K562 (cell line): ENCODE measurements around the gene C1D. TPM values are rescaled to one million over a fixed set of nuclear protein-coding genes. Genes with fewer than 3 reads are reported as not detected.

ENCODE experiments used
- ATAC-seq: fragments of 200-7000 bp; cut with Tn5 transposase; 3 replicates; pipeline ENCODE4 v1.9.1; 2020; ENCODE audit warnings: moderate library complexity
- BruUV-seq: library from RNA; stranded (reverse); fragments of 400-500 nt; replicated peaks from 2 replicates; lab custom pipeline; 2021; lab: Mats Ljungman, UMichigan
- CTCF ChIA-PET: fragments of 300-600 bp; formaldehyde crosslinking; extraction: SDS; loops from one replicate; lab custom pipeline; 2021; ENCODE audit warnings: low intra/inter-chr PET ratio; lab: Yijun Ruan, JAX
- POLR2A ChIA-PET: fragments of 300-600, 350-650 bp; sonication (Branson Sonifier 250); formaldehyde crosslinking; extraction: SDS; loops from one replicate; lab custom pipeline; 2021; ENCODE audit warnings: antibody characterized with exemption, inconsistent platforms; lab: Yijun Ruan, JAX
- DNase-seq, 4 experiments: peaks; one replicate each; pipeline versions ENCODE4 v3.0.0 to v3.0.0-alpha.2; 2011 to 2018; ENCODE audit warnings: low spot score in 3 of 4, mixed read lengths in 3 of 4; ENCODE audit errors: extremely low read depth in 1 of 4
- FAIRE-seq: peaks from 2 replicates; lab custom pipeline; 2011; peaks lifted over from hg19 to GRCh38; lab: Jason Lieb, UNC
- H2AFZ ChIP-seq: 2 replicates; pipeline ENCODE4 v1.6.0; 2011; ENCODE audit warnings: low read depth, low read length, control low read depth, inconsistent platforms
- H3K27ac ChIP-seq: fragments of 200-600 bp; 3 replicates; pipeline ENCODE4 v1.8.0; 2011; ENCODE audit warnings: low read depth, mild to moderate bottlenecking, control low read depth, inconsistent platforms, low read length, moderate library complexity, mixed read lengths; ENCODE audit errors: extremely low read depth
- H3K27me3 ChIP-seq, 2 experiments: fragments of 300-600 bp in 1 of 2; 2 replicates in 1 of 2; 3 replicates in 1 of 2; pipeline versions ENCODE4 v1.6.0 to v1.8.0; 2011; ENCODE audit warnings: inconsistent platforms in 2 of 2, low read length in 2 of 2, mild to moderate bottlenecking in 1 of 2, mixed read lengths in 1 of 2, moderate library complexity in 1 of 2; ENCODE audit not compliant: control insufficient read depth in 2 of 2, insufficient read depth in 2 of 2
- H3K36me3 ChIP-seq: fragments of 300-600 bp; 3 replicates; pipeline ENCODE4 v1.8.0; 2011; ENCODE audit warnings: mild to moderate bottlenecking, low read length, inconsistent platforms; ENCODE audit not compliant: control insufficient read depth, insufficient read depth
- H3K4me1 ChIP-seq, 2 experiments: fragments of 200-600 bp in 1 of 2; replicated peaks in 1 of 2; 2 replicates in 1 of 2; 3 replicates in 1 of 2; pipeline versions ENCODE4 v1.5.1 to v1.8.0; 2011; ENCODE audit warnings: inconsistent platforms in 2 of 2, low read length in 2 of 2, mild to moderate bottlenecking in 1 of 2, mixed read lengths in 1 of 2, moderate library complexity in 1 of 2; ENCODE audit not compliant: control insufficient read depth in 2 of 2, insufficient read depth in 2 of 2
- H3K4me2 ChIP-seq: 2 replicates; pipeline ENCODE4 v1.6.1; 2011; ENCODE audit warnings: low read length, control low read depth, inconsistent platforms, mixed read lengths; ENCODE audit not compliant: insufficient read depth
- H3K4me3 ChIP-seq: fragments of 200-600 bp; sonication (generic), shearing (Covaris generic); 2 replicates; pipeline ENCODE4 v1.5.1; 2016; ENCODE audit warnings: control low read depth, inconsistent platforms
- H3K79me2 ChIP-seq: fragments of 200-600 bp; 3 replicates; pipeline ENCODE4 v1.8.0; 2011; ENCODE audit warnings: low read length, inconsistent platforms; ENCODE audit not compliant: control insufficient read depth, insufficient read depth
- H3K9ac ChIP-seq, 2 experiments: 2 replicates each; pipeline versions ENCODE4 v1.6.0 to v1.6.1; 2011; ENCODE audit warnings: low read depth in 2 of 2, low read length in 2 of 2, control low read depth in 1 of 2, inconsistent platforms in 1 of 2, mild to moderate bottlenecking in 1 of 2, mixed read lengths in 1 of 2; ENCODE audit not compliant: insufficient read depth in 1 of 2
- H3K9me1 ChIP-seq: one replicate; pipeline ENCODE4 v1.6.0; 2011; ENCODE audit warnings: inconsistent platforms, mild to moderate bottlenecking, low read length, moderate library complexity; ENCODE audit not compliant: control insufficient read depth, insufficient read depth
- H3K9me3 ChIP-seq: replicated peaks from 2 replicates; pipeline ENCODE4 v1.5.1; 2011; ENCODE audit warnings: low read depth, low read length, inconsistent platforms; ENCODE audit not compliant: control insufficient read depth, insufficient read depth
- H4K20me1 ChIP-seq: replicated peaks from 2 replicates; pipeline ENCODE4 v1.6.1; 2011; ENCODE audit warnings: low read length, inconsistent platforms, mixed read lengths; ENCODE audit not compliant: control insufficient read depth, insufficient read depth
- ATF7 ChIP-seq: fragments of 450-650 bp; IDR thresholded peaks from 2 replicates; pipeline ENCODE4 v1.7.1; 2014; ENCODE audit warnings: mild to moderate bottlenecking, moderate library complexity
- ESRRB ChIP-seq: fragments of 250-450 bp; sonication (Bioruptor Pico); IDR thresholded peaks from 2 replicates; pipeline ENCODE4 v1.5.0; 2020; ENCODE audit warnings: mild to moderate bottlenecking, moderate library complexity, borderline replicate concordance
- EWSR1 ChIP-seq: fragments of 450-650 bp; IDR thresholded peaks from 2 replicates; pipeline ENCODE4 v1.6.1; 2018; ENCODE audit warnings: borderline replicate concordance, mild to moderate bottlenecking, low read depth, moderate library complexity; ENCODE audit not compliant: partially characterized antibody
- KAT7 ChIP-seq: sonication (generic); formaldehyde crosslinking; IDR thresholded peaks from 2 replicates; pipeline ENCODE4 v1.8.0; 2022; ENCODE audit warnings: missing genetic modification reagents, mild to moderate bottlenecking, borderline replicate concordance
- KLF16 ChIP-seq: IDR thresholded peaks from 2 replicates; pipeline ENCODE4 v1.6.1; 2016; ENCODE audit warnings: antibody characterized with exemption
- MAZ ChIP-seq, 2 experiments: fragments of 450-650 bp in 1 of 2; sonication (generic) in 1 of 2; formaldehyde crosslinking; IDR thresholded peaks in 1 of 2; conservative IDR thresholded peaks in 1 of 2; 2 replicates each; pipeline versions ENCODE4 v1.4.0 to v1.5.0; 2020; ENCODE audit warnings: mild to moderate bottlenecking in 1 of 2, missing genetic modification reagents in 1 of 2
- MCM7 ChIP-seq, 2 experiments: fragments of 450-650 bp; IDR thresholded peaks; 2 replicates each; pipeline ENCODE4 v1.6.1; 2016 to 2018
- PML ChIP-seq: IDR thresholded peaks from 2 replicates; pipeline ENCODE4 v1.6.1; 2012; ENCODE audit warnings: low read length, inconsistent platforms
- RAD51 ChIP-seq: fragments of 450-650 bp; IDR thresholded peaks from 2 replicates; pipeline ENCODE4 v1.7.1; 2016; ENCODE audit warnings: low read depth, mild to moderate bottlenecking, borderline replicate concordance
- ZNF644 ChIP-seq: fragments of 200-800 bp; sonication (Bioruptor generic); IDR thresholded peaks from 2 replicates; pipeline ENCODE4 v1.6.1; 2016; ENCODE audit warnings: low read depth, missing genetic modification characterization, missing compliant biosample characterization
- ZNF75A ChIP-seq: fragments of 450-650 bp; formaldehyde crosslinking; IDR thresholded peaks from 2 replicates; pipeline ENCODE4 v1.4.0; 2020; ENCODE audit warnings: mild to moderate bottlenecking
- WGBS: fragments of 100-300 bp; shearing (Covaris generic); methylation state at CpG from one replicate; pipeline ENCODE4 v1.1.6; 2016; ENCODE audit warnings: low coverage, mixed read lengths; ENCODE audit not compliant: insufficient coverage; ENCODE audit errors: missing lambda C conversion rate; 5-methylcytosine and 5-hydroxymethylcytosine counted together
- in situ Hi-C: fragments of 300-500 bp; cut with MboI; formaldehyde crosslinking; loops from 4 replicates; pipeline ENCODE4 v1.15.0; 2018; ENCODE audit warnings: inconsistent platforms, mixed read lengths
- intact Hi-C: fragments of 100-400 bp; cut with micrococcal nuclease; formaldehyde crosslinking; loops from 2 replicates; pipeline ENCODE4 v1.14.2; 2022
- polyA plus RNA-seq, 8 experiments: library from polyadenylated mRNA; depleted of rRNA in 4 of 8; stranded (reverse) in 5 of 8; unstranded in 3 of 8; fragments of >200 nt; fragmentation: Nextera tagmentation in 2 of 8; fragmentation: Illumina TruSeq in 1 of 8; extraction: Ambion mirVana in 2 of 8; extraction: Trizol in 1 of 8; gene quantifications; 2 replicates each; pipeline versions ENCODE4 v1.2.1 to v1.2.3, GENCODE V29; 2011 to 2014; ENCODE audit warnings: inconsistent platforms in 1 of 8, missing spikeins in 1 of 8
- total RNA-seq, 7 experiments: library from RNA; depleted of rRNA in 6 of 7; stranded (reverse); fragments of >200 nt in 6 of 7; fragmentation: Illumina TruSeq in 2 of 7; extraction: Trizol in 2 of 7; gene quantifications; 2 replicates each; pipeline versions ENCODE4 v1.2.1 to v1.2.3, GENCODE V29; 2011 to 2021; ENCODE audit warnings: low replicate concordance in 1 of 7
- TF ChIP-seq, protein P1 (sequence below), 2 experiments: fragments of 450-650 bp in 1 of 2; sonication (generic) in 1 of 2; formaldehyde crosslinking; conservative IDR thresholded peaks; 2 replicates each; pipeline versions ENCODE4 v1.4.0 to v1.8.1; 2020 to 2022; ENCODE audit warnings: mild to moderate bottlenecking in 1 of 2, missing genetic modification reagents in 1 of 2
- TF ChIP-seq, protein P2 (sequence below): fragments of 200-800 bp; sonication (Bioruptor generic); IDR thresholded peaks from 2 replicates; pipeline ENCODE4 v1.6.1; 2017; ENCODE audit warnings: missing genetic modification characterization, missing compliant biosample characterization

The C1D gene
- total and polyA plus RNA-seq, 9 of the 15 experiments (the other 6 are each of a cell fraction or from before 2014, with no cell fraction given), result 33.2 to 123 (median 56.5) TPM

DNA sequence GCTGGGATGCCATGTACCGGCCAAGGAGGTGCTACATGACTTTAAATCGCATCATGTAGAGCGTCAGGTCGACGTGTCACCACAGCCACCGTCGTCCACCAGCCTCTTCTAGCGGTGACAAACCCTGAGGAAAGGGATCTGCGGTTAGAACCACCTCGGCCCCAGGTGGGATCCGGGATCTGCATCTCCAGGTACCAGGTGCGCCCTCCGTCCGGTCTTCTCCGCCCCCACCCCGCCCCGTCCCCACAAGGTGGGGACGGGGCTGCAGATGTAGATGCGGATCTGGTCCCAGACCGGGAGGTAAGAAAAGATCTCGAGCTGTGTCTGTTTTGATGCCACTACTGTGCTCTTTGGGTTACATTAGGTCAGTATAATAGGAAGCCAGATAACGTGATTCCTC is 38.4 kb downstream of the C1D start:
- H3K9me1 ChIP-seq, result no peaks in the 10 kb centered on the region
- no TSS peak for BruUV-seq
- ChIA-PET CTCF (no interaction called here), POLR2A (no interaction called here)
- H3K36me3 ChIP-seq, result no peaks in the 10 kb centered on the region
- FAIRE-seq (no peak), DNase-seq (no peak), ATAC-seq (no peak; the same call in 2 of the 3 replicates)
- peak overlapping the region in 1 of 2 experiments; percentile 20; a peak in 1 of 4 replicates for H3K9ac ChIP-seq
- H3K4me3 ChIP-seq, result no peak overlapping the region
- 1% methylated on average over 22 of the region's 22 CpGs for WGBS
- peaks cover 0 to 9% of the 10 kb centered on the region in 2 experiments; a peak in 3 of 5 replicates for H3K4me1 ChIP-seq
- intact Hi-C loops (no loop called here), in situ Hi-C loops (no loop called here)
- H3K9me3 ChIP-seq, result no peaks in the 10 kb centered on the region
- no peak overlapping the region for H3K4me2 ChIP-seq
- TF ChIP-seq PML (no peak), MAZ (CRISPR knock-in tag; conservative IDR thresholded peaks at IDR 0.05 in 1 of 2, IDR thresholded peaks at IDR 0.05 in 1 of 2) (no peak), EWSR1 (no peak), KAT7 (no peak), ZNF75A (no peak), KLF16 (no peak), ESRRB (CRISPR knock-in tag) (no peak), RAD51 (no peak), ZNF644 (tag) (no peak), MCM7 (IDR thresholded peaks at IDR 0.05) (no peak), ATF7 (no peak)
- TF ChIP-seq, protein P1, sequence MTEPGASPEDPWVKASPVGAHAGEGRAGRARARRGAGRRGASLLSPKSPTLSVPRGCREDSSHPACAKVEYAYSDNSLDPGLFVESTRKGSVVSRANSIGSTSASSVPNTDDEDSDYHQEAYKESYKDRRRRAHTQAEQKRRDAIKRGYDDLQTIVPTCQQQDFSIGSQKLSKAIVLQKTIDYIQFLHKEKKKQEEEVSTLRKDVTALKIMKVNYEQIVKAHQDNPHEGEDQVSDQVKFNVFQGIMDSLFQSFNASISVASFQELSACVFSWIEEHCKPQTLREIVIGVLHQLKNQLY (CRISPR knock-in tag; conservative IDR thresholded peaks at IDR 0.05), result no peak
- TF ChIP-seq, protein P2, sequence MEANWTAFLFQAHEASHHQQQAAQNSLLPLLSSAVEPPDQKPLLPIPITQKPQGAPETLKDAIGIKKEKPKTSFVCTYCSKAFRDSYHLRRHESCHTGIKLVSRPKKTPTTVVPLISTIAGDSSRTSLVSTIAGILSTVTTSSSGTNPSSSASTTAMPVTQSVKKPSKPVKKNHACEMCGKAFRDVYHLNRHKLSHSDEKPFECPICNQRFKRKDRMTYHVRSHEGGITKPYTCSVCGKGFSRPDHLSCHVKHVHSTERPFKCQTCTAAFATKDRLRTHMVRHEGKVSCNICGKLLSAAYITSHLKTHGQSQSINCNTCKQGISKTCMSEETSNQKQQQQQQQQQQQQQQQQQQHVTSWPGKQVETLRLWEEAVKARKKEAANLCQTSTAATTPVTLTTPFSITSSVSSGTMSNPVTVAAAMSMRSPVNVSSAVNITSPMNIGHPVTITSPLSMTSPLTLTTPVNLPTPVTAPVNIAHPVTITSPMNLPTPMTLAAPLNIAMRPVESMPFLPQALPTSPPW (CRISPR knock-in tag), result no peak
- H2AFZ ChIP-seq, result no peak overlapping the region
- H4K20me1 ChIP-seq, result no peaks in the 10 kb centered on the region
- peaks cover 14 to 16% of the 10 kb centered on the region in 2 experiments; a peak in 4 of 5 replicates for H3K27me3 ChIP-seq
- H3K79me2 ChIP-seq, result no peaks in the 10 kb centered on the region
- H3K27ac ChIP-seq, result no peak overlapping the region
